Panc1 (cell line): Measurements from ENCODE around the gene CTTNBP2NL. TPM values are rescaled to one million over a fixed set of nuclear protein-coding genes. Genes with fewer than 3 reads are reported as not detected.
"Not testable (repeated sequence)": the region's sequence is repeated elsewhere in the genome, so short reads cannot be mapped to it uniquely, and the experiment has no call there.

Experiments
- ATAC-seq: fragments of 200-7000 bp; cut with Tn5 transposase; 2 replicates; pipeline ENCODE4 v1.9.1; 2020; ENCODE audit warnings: mild to moderate bottlenecking, moderate library complexity
- BruUV-seq: library from RNA; stranded (reverse); fragments of 400-500 nt; replicated peaks from 2 replicates; lab custom pipeline; 2021; lab: Mats Ljungman, UMichigan
- CTCF ChIA-PET: fragments of 300-600 bp; sonication (Branson Sonifier 250); formaldehyde crosslinking; loops from one replicate; lab custom pipeline; 2022; ENCODE audit warnings: antibody characterized with exemption; lab: Charles Lee
- POLR2A ChIA-PET: fragments of 300-600 bp; sonication (Branson Sonifier 250); formaldehyde crosslinking; loops from one replicate; lab custom pipeline; 2022; ENCODE audit warnings: antibody characterized with exemption; lab: Charles Lee
- DNase-seq: peaks from one replicate; pipeline ENCODE4 v3.0.0-alpha.2; 2010; ENCODE audit warnings: low read depth, low spot score
- H3K27ac ChIP-seq: 2 replicates; pipeline ENCODE4 v1.5.1; 2011; ENCODE audit warnings: mild to moderate bottlenecking, low read length, inconsistent platforms
- H3K27me3 ChIP-seq: fragments of 200-500 bp; sonication (Bioruptor generic); 2 replicates; pipeline ENCODE4 v1.6.0; 2014; ENCODE audit warnings: low read length, inconsistent platforms; ENCODE audit not compliant: control insufficient read depth, insufficient read depth
- H3K36me3 ChIP-seq: fragments of 200-500 bp; sonication (Bioruptor generic); 2 replicates; pipeline ENCODE4 v1.5.1; 2014; ENCODE audit warnings: inconsistent platforms, mild to moderate bottlenecking, low read length, moderate library complexity; ENCODE audit not compliant: control insufficient read depth, insufficient read depth
- H3K4me1 ChIP-seq: 2 replicates; pipeline ENCODE4 v1.5.1; 2011; ENCODE audit warnings: inconsistent platforms, mild to moderate bottlenecking, low read length, moderate library complexity; ENCODE audit not compliant: control insufficient read depth, insufficient read depth
- H3K4me3 ChIP-seq, 2 experiments: 2 replicates each; pipeline ENCODE4 v1.5.1; 2011 to 2012; ENCODE audit warnings: low read depth in 2 of 2, low read length in 2 of 2, mild to moderate bottlenecking in 2 of 2, inconsistent platforms in 1 of 2, moderate library complexity in 1 of 2
- H3K9me3 ChIP-seq: fragments of 200-500 bp; sonication (Bioruptor generic); 2 replicates; pipeline ENCODE4 v1.5.1; 2014; ENCODE audit warnings: low read depth, mild to moderate bottlenecking, inconsistent platforms, low read length, moderate library complexity; ENCODE audit not compliant: control insufficient read depth, insufficient read depth
- POLR2AphosphoS5 ChIP-seq: IDR thresholded peaks from 2 replicates; pipeline ENCODE4 v1.6.1; 2012; ENCODE audit warnings: mild to moderate bottlenecking, low read depth, low read length, moderate library complexity
- in situ Hi-C: cut with HindIII; loops from 2 replicates; pipeline ENCODE4 v1.10.0; 2016; ENCODE audit warnings: low sequenced_read_pairs, low pct_unique_long_range_greater_than_20kb
- intact Hi-C: fragments of 100-400 bp; cut with micrococcal nuclease; formaldehyde crosslinking; loops from one replicate; pipeline ENCODE4 v1.10.0; 2022; ENCODE audit not compliant: unreplicated experiment
- total RNA-seq: library from RNA; stranded (reverse); gene quantifications from one replicate; pipeline ENCODE4 v1.2.1, GENCODE V29; 2021; ENCODE audit not compliant: unreplicated experiment
- TF ChIP-seq, protein P1 (sequence below): fragments of 450-650 bp; IDR thresholded peaks from 2 replicates; pipeline ENCODE4 v1.5.1; 2017; ENCODE audit warnings: mild to moderate bottlenecking
- TF ChIP-seq, protein P2 (sequence below), 2 experiments: IDR thresholded peaks; 2 replicates each; pipeline ENCODE4 v1.6.1; 2011 to 2012; ENCODE audit warnings: low read depth in 2 of 2, control low read depth in 1 of 2, low read length in 1 of 2, mild to moderate bottlenecking in 1 of 2, moderate library complexity in 1 of 2; ENCODE audit not compliant: insufficient read depth in 1 of 2

The CTTNBP2NL gene
- total RNA-seq, 1 experiment from 2014 or later, result 18.4 TPM

GRCh38 chr1:112388436-112388835 is 7.6 kb upstream of the CTTNBP2NL start:
- ATAC-seq (no peak), DNase-seq (no peak)
- no peaks in the 10 kb centered on the region for H3K36me3 ChIP-seq
- H3K9me3 ChIP-seq, result no peaks in the 10 kb centered on the region
- POLR2A ChIA-PET, result no interaction called here
- H3K4me3 ChIP-seq, result no peak overlapping the region
- CTCF ChIA-PET, result interaction anchor here (0.6 to 0.8 kb wide), 3 partner anchors 66 to 123 kb away, joined by 3 to 4 read pairs (median 3); no protein-coding TSS in a partner anchor
- no peak for TF ChIP-seq POLR2AphosphoS5
- TF ChIP-seq, protein P1, sequence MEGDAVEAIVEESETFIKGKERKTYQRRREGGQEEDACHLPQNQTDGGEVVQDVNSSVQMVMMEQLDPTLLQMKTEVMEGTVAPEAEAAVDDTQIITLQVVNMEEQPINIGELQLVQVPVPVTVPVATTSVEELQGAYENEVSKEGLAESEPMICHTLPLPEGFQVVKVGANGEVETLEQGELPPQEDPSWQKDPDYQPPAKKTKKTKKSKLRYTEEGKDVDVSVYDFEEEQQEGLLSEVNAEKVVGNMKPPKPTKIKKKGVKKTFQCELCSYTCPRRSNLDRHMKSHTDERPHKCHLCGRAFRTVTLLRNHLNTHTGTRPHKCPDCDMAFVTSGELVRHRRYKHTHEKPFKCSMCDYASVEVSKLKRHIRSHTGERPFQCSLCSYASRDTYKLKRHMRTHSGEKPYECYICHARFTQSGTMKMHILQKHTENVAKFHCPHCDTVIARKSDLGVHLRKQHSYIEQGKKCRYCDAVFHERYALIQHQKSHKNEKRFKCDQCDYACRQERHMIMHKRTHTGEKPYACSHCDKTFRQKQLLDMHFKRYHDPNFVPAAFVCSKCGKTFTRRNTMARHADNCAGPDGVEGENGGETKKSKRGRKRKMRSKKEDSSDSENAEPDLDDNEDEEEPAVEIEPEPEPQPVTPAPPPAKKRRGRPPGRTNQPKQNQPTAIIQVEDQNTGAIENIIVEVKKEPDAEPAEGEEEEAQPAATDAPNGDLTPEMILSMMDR, result no peak
- TF ChIP-seq, protein P2, sequence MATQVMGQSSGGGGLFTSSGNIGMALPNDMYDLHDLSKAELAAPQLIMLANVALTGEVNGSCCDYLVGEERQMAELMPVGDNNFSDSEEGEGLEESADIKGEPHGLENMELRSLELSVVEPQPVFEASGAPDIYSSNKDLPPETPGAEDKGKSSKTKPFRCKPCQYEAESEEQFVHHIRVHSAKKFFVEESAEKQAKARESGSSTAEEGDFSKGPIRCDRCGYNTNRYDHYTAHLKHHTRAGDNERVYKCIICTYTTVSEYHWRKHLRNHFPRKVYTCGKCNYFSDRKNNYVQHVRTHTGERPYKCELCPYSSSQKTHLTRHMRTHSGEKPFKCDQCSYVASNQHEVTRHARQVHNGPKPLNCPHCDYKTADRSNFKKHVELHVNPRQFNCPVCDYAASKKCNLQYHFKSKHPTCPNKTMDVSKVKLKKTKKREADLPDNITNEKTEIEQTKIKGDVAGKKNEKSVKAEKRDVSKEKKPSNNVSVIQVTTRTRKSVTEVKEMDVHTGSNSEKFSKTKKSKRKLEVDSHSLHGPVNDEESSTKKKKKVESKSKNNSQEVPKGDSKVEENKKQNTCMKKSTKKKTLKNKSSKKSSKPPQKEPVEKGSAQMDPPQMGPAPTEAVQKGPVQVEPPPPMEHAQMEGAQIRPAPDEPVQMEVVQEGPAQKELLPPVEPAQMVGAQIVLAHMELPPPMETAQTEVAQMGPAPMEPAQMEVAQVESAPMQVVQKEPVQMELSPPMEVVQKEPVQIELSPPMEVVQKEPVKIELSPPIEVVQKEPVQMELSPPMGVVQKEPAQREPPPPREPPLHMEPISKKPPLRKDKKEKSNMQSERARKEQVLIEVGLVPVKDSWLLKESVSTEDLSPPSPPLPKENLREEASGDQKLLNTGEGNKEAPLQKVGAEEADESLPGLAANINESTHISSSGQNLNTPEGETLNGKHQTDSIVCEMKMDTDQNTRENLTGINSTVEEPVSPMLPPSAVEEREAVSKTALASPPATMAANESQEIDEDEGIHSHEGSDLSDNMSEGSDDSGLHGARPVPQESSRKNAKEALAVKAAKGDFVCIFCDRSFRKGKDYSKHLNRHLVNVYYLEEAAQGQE (IDR thresholded peaks at IDR 0.05; ENCODE audit: insufficient read depth in 1 of 2, low read depth in 2 of 2, low read length in 1 of 2), result no peak
- no peaks in the 10 kb centered on the region; the same call in none of the 2 replicates for H3K4me1 ChIP-seq
- intact Hi-C loops, result no loop called here
- in situ Hi-C loops, result no loop called here
- no peak overlapping the region for H3K27ac ChIP-seq
- BruUV-seq, result no TSS peak
- H3K27me3 ChIP-seq, result no peaks in the 10 kb centered on the region

- DNase-seq (no peak), ATAC-seq (no peak)
- no TSS peak for BruUV-seq
- TF ChIP-seq, protein P2 (IDR thresholded peaks at IDR 0.05; ENCODE audit: insufficient read depth in 1 of 2, low read depth in 2 of 2, low read length in 1 of 2), result no peak
- no peak for TF ChIP-seq POLR2AphosphoS5
- Histone ChIP-seq H3K36me3 (no peaks in the 10 kb centered on the region), H3K4me1 (peaks cover 5% of the 10 kb centered on the region), H3K4me3 (no peak overlapping the region), H3K27ac (no peak overlapping the region), H3K9me3 (no peaks in the 10 kb centered on the region), H3K27me3 (no peaks in the 10 kb centered on the region)
- intact Hi-C loops, result loop anchor here (2.0 to 5.0 kb wide), 2 partner anchors 223 to 317 kb away; partner anchors contain the start of gene RHOC
- in situ Hi-C loops, result no loop called here
- ChIA-PET POLR2A (no interaction called here), CTCF (no interaction called here)
Observed at GRCh38 chr1:112389689-112390088, 6.3 kb upstream of the CTTNBP2NL start.

DNA sequence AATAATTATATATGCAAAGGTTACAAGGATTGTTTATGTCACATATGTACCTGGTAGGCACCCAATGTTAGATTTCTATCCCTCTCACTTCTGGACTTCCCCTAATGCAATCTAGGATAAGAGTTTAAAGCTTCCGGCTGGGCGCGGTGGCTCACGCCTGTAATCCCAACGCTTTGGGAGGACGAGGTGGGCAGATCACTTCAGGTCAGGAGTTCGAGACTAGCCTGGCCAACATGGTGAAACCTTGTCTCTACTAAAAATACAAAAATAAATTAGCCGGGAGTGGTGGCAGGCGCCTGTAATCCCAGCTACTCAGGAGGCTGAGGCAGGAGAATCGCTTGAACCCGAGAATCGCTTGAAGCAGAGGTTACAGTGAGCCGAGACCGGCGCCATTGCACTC is 5.7 kb upstream of the CTTNBP2NL start:
- H3K4me3 ChIP-seq, result peak overlapping the region; percentile 46 to 73
- POLR2A ChIA-PET, DNase-seq, H3K9me3 ChIP-seq, H3K36me3 ChIP-seq, H3K27me3 ChIP-seq, BruUV-seq, in situ Hi-C loops: not testable (repeated sequence)
- CTCF ChIA-PET, result interaction anchor here (0.7 to 1.2 kb wide), 5 partner anchors 11 to 268 kb away, joined by 3 to 10 read pairs (median 5); no protein-coding TSS in a partner anchor
- H3K4me1 ChIP-seq, result peaks cover 11% of the 10 kb centered on the region
- 0 out of 2 replicates have a peak, but pooled peaks have one; percentile 4 for ATAC-seq
- intact Hi-C loops, result loop anchor here (2.0 to 5.0 kb wide), 2 partner anchors 222 to 316 kb away; partner anchors contain the start of gene RHOC
- H3K27ac ChIP-seq, result peak overlapping the region; percentile 89; the same call in 1 of the 2 replicates
